Heart right ventricle (tissue), 16 donors: ENCODE results near the gene PDE11A. TPM values are rescaled to one million over a fixed set of nuclear protein-coding genes. Genes with fewer than 3 reads are reported as not detected.
A peak's percentile ranks its signal among the peaks of the same experiment; 100 is the strongest.

Experiments used
- ATAC-seq, 8 donors: fragments of 200-7000 bp; cut with Tn5 transposase; one replicate each; pipeline ENCODE4 v1.9.1; 2020; ENCODE audit warnings: mild to moderate bottlenecking in 8 of 8, moderate library complexity in 8 of 8, moderate number of reproducible peaks in 1 of 8
- DNase-seq, 2 donors: peaks; one replicate each; pipeline ENCODE4 v3.0.0-alpha.2; 2020
- H3K27ac ChIP-seq, 10 donors: fragments of 200-600 bp; sonication (generic) in 2 of 10; one replicate each; pipeline versions ENCODE4 v1.5.0 to v1.8.0; 2020 to 2022; ENCODE audit warnings: mild to moderate bottlenecking in 3 of 10
- H3K27me3 ChIP-seq, 7 donors: fragments of 200-600 bp; one replicate each; pipeline ENCODE4 v1.8.0; 2021 to 2022; ENCODE audit warnings: mild to moderate bottlenecking in 2 of 7
- H3K36me3 ChIP-seq, 9 donors: fragments of 200-600 bp; sonication (generic) in 1 of 9; one replicate each; pipeline versions ENCODE4 v1.5.0 to v1.8.0; 2020 to 2022; ENCODE audit warnings: mild to moderate bottlenecking in 2 of 9
- H3K4me1 ChIP-seq, 9 donors: fragments of 200-600 bp; sonication (generic) in 1 of 9; one replicate each; pipeline versions ENCODE4 v1.5.0 to v1.8.0; 2020 to 2022; ENCODE audit warnings: mild to moderate bottlenecking in 4 of 9
- H3K4me3 ChIP-seq, 10 donors: fragments of 200-600 bp; sonication (generic) in 2 of 10; one replicate each; pipeline versions ENCODE4 v1.5.0 to v1.8.0; 2020 to 2022; ENCODE audit warnings: mild to moderate bottlenecking in 7 of 10, moderate library complexity in 2 of 10
- H3K9me3 ChIP-seq, 11 donors: fragments of 200-600 bp in 10 of 11; sonication (generic) in 2 of 11; one replicate each; pipeline versions ENCODE4 v1.5.0 to v1.8.0; 2013 to 2022; ENCODE audit warnings: mild to moderate bottlenecking in 2 of 11, control low read depth in 1 of 11, moderate library complexity in 1 of 11
- CTCF ChIP-seq, 9 donors: fragments of 200-600 bp; sonication (generic) in 2 of 9; IDR thresholded peaks; one replicate each; pipeline versions ENCODE4 v1.5.0 to v1.8.0; 2021 to 2022; ENCODE audit warnings: antibody characterized with exemption in 9 of 9, mild to moderate bottlenecking in 5 of 9, moderate library complexity in 1 of 9
- WGBS, 2 donors: extraction: QIAGEN DNeasy Blood & Tissue Kit; methylation state at CpG; one replicate each; pipeline ENCODE4 v1.1.7; 2013; ENCODE audit warnings: inconsistent platforms in 1 of 2; 5-methylcytosine and 5-hydroxymethylcytosine counted together
- intact Hi-C, 10 donors: fragments of 100-400 bp; cut with DNase I; formaldehyde crosslinking; loops; one replicate each; pipeline versions ENCODE4 v1.11.1 to v1.14.2; 2022
- polyA plus RNA-seq, 2 donors: library from polyadenylated mRNA; stranded (reverse); fragments of 200-250 nt; gene quantifications; one replicate each; pipeline ENCODE4 v1.2.3, GENCODE V29; 2013
- total RNA-seq, 10 donors: library from RNA; stranded (reverse); fragmentation: NEBNext Ultra II Directional in 3 of 10; extraction: Animal tissue kit (Norgen Biotek cat#: 25700) in 3 of 10; gene quantifications; one replicate each; pipeline versions ENCODE4 v1.2.1 to v1.2.4, GENCODE V29; 2021 to 2023
- donor health status: Arrhythmogenic right ventricular cardiomyopathy.
- donor health status: ischemic (EF 13 %, LVEDD 7.1; RV severe dilation, severe dysfunction).
- donor health status: healthy with polysubstance abuse.
- donor health status: DM: no; HTN: yes; CAD: no.
- donor health status: DM: no; HTN: no; CAD: no.
- donor health status: ischemic (EF 25% LVEDD 6.9; RV normal size, moderate dysfunction).
- donor health status: ischemic (EF 25% LVEDD 5.7; RV mildly dilated, moderate dysfunction).
- donor health status: healthy.
- donor health status: DM: yes; HTN: yes; CAD: no.
- donor health status: Ischemic cardiomyopathy.
- donor health status: ischemic (EF 35%, LVEDD 5.7; RV mildly dilated, moderate dysfunction).
- donor health status: nonischemic (EF 11% LVEDD 7.7; RV severe dilation, severe dysfunction).
- donor health status: DM: yes; HTN: yes; CAD: no.
- donor health status: PGD.
- donor health status: ischemic (EF 29% LVEDD 5.4; RV normal size, mild dysfunction).
- donor health status: nonischemic (EF 23%, LVEDD 6.1; RV moderate dilation, normal function).

The PDE11A gene
- total and polyA plus RNA-seq, 12 donors = 0.12 to 6.4 (median 1.1) TPM

- peak in 2 of 9 donors; percentile 7 to 9 for TF ChIP-seq CTCF (IDR thresholded peaks at IDR 0.05)
- intact Hi-C loops = no loop called here
- Histone ChIP-seq H3K9me3 (no peaks in the 10 kb centered on the region), H3K27ac (no peak overlapping the region), H3K4me1 (no peaks in the 10 kb centered on the region), H3K27me3 (no peaks in the 10 kb centered on the region), H3K4me3 (no peak overlapping the region), H3K36me3 (no peaks in the 10 kb centered on the region)
- 93 to 95% methylated on average over 4 of the region's 4 CpGs for WGBS, 2 donors
- DNase-seq (no peak), ATAC-seq (no peak)
Observed at GRCh38 chr2:177692783-177693269, 379.8 kb downstream of the PDE11A start.

DNA sequence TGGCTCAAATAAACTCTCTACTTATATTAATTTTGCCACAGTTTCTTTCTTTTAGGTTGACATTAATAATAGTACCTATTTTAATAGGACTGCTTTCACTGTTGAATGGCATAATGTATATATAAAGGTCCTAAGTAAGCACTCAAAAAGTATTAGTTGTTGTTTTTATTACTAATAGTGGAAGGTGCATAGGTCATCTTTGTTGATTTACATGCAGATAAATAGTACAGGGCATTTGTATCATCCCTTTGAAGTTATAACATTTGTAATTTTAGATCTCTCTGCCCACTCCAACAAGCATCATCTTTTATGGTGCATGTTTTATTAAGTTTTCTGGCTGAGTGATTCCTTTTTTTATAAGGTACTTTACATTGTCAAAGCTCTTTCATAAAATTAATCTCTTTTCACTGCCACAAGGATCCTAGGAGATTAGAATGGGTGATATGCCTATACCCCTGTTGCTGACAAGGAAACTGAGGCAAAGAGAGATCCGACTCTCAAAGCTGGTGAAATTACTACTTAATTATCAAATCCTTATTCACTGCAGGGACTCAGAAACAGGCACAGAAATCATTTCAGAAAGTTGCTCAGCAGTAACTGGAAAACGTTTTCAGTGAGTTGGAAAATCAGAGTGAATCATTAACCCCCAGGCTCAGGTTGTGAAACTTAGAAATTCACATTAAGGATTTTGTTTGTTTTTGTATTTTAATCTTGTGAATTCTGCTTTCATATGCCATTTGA lies 380.4 kb downstream of the PDE11A start:
- no peak for ATAC-seq
- Histone ChIP-seq H3K9me3 (no peaks in the 10 kb centered on the region), H3K4me1 (no peaks in the 10 kb centered on the region), H3K27me3 (no peaks in the 10 kb centered on the region), H3K36me3 (no peaks in the 10 kb centered on the region), H3K4me3 (no peak overlapping the region), H3K27ac (no peak overlapping the region)
- DNase-seq = no peak
- 66 to 76% methylated on average over 2 of the region's 2 CpGs for WGBS, 2 donors
- intact Hi-C loops = no loop called here
- TF ChIP-seq CTCF (IDR thresholded peaks at IDR 0.05) = no peak

- Histone ChIP-seq H3K27me3 (no peaks in the 10 kb centered on the region), H3K4me1 (no peaks in the 10 kb centered on the region), H3K9me3 (no peaks in the 10 kb centered on the region), H3K36me3 (no peaks in the 10 kb centered on the region), H3K4me3 (no peak overlapping the region), H3K27ac (no peak overlapping the region)
- DNase-seq = no peak
- 0 to 2% methylated on average over 1 of the region's 1 CpG for WGBS, 2 donors
- ATAC-seq = no peak
- intact Hi-C loops = no loop called here
- TF ChIP-seq CTCF (IDR thresholded peaks at IDR 0.05) = no peak
Observed at GRCh38 chr2:177691177-177691576, 381.4 kb downstream of the PDE11A start.

- DNase-seq = no peak
- H3K4me3 ChIP-seq = no peak overlapping the region
- no peak overlapping the region for H3K27ac ChIP-seq
- H3K36me3 ChIP-seq = no peaks in the 10 kb centered on the region
- H3K27me3 ChIP-seq = no peaks in the 10 kb centered on the region
- ATAC-seq = no peak
- no peaks in the 10 kb centered on the region for H3K4me1 ChIP-seq
- WGBS, 2 donors = 63 to 65% methylated on average over 4 of the region's 4 CpGs
- no peaks in the 10 kb centered on the region for H3K9me3 ChIP-seq
- no peak for TF ChIP-seq CTCF (IDR thresholded peaks at IDR 0.05)
- intact Hi-C loops = no loop called here
Observed at GRCh38 chr2:177689623-177690022, 383.0 kb downstream of the PDE11A start.
